HG02970 (cell line): ENCODE data around the gene TSR3.

Source experiments
- ATAC-seq: cut with Tn5 transposase; IDR thresholded peaks from one replicate; pipeline ENCODE4 v1.9.1; 2021; ENCODE audit warnings: mild to moderate bottlenecking, moderate library complexity, moderate number of reproducible peaks; ENCODE audit not compliant: unreplicated experiment, low FRiP score

Gene TSR3

GRCh38 chr16:1378087-1378803, 26.6 kb upstream of the TSR3 start:
- no peak for ATAC-seq

DNA sequence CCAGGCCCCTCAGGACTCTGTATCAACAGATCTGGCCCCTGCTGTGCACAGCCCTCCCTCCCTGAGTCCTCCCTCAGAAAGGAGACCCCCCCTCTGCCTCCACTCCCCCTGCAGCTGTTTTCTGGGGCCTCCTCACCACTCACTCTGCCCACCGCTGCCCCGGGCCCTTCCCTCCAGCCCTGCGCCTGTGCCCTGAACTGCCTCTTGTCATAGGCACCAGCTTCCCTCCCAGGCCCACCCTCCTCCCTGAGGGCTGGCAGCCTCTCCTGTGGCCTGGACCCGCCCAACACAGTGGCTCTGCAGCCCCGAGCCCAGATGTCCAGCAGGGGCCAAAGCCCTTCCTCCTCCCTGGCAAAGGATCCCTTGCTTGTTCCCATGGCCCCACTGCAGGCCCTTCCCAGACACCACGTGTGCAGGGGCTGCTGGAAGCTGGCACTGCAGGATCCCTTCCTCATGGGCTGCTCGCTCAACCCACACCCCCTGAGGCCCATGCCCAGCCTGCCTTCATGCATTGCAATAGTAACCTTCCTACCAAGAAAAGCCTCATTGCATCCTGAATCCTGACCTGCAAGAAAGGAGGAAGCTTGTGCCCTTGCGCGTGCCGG, 25.8 kb upstream of the TSR3 start:
- ATAC-seq, result no peak

GRCh38 chr16:1375741-1376410, 24.2 kb upstream of the TSR3 start:
- ATAC-seq, result no peak

- no peak for ATAC-seq
Observed at GRCh38 chr16:1375298-1375640, 23.6 kb upstream of the TSR3 start.

- ATAC-seq, result no peak
Observed at GRCh38 chr16:1374418-1375297, 23.0 kb upstream of the TSR3 start.

DNA sequence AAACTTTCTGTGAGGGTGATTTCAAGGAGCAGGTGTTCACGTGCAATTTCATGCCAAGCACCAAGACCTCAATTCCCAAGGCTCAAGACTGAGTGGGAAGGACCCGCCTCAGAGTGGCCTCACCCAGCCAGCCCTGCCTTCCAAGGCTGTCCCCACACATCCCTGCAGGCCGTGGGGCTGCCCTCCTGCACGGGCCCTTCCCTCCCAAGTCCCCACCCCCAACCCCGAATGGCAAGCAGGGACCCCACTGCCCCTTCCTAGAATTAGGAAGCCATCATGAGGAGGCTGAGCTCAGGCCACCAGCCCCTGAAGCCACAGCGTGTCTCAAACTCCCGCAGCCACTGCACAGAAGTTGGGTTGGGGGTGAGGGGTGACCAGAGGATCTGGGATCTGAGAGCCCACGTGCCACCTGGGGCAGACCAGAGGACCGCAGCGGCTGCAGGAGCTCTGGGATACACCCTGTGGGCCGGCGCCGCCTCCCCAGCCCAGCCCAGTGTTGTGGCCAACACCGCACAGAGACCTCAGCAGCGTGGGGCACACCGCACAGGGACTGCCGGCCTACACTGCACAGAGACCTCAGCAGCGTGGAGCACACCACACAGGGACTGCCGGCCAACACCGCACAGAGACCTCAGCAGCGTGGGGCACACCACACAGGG, 20.7 kb upstream of the TSR3 start:
- no peak for ATAC-seq

GRCh38 chr16:1371054-1371978, 19.6 kb upstream of the TSR3 start:
- ATAC-seq, result no peak

DNA sequence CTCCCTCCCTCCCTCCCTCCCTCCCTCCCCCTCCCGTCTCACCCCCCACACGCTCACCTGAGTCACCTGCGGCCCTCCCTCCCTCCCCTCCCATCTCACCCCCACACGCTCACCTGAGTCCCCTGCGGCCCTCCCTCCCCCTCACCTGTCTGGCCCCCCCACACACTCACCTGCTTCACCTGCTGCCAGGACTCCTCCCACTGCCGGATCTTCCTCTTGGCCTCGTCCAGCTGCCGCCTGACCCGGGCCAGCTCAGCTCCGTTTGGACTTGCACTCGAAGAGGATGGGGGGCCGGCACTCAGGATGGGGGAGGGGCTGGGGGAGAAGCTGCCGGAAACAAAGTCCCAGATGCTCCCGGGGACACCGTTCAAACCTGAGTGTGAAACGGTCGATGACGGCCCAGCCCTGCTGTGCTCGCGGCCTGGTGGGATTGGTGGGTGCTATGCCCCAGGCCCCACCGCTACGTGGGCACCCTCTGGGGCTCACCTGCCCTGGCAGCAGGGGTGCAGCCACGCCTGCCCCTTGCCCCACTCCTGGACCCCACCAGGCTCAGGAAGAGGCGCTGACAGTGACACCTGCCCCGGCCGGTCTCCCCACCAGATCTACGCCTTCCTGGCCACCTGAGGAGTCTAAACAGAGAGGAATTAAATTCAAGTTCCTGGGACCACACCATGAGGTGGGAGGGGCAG, 16.0 kb upstream of the TSR3 start:
- no peak for ATAC-seq

DNA sequence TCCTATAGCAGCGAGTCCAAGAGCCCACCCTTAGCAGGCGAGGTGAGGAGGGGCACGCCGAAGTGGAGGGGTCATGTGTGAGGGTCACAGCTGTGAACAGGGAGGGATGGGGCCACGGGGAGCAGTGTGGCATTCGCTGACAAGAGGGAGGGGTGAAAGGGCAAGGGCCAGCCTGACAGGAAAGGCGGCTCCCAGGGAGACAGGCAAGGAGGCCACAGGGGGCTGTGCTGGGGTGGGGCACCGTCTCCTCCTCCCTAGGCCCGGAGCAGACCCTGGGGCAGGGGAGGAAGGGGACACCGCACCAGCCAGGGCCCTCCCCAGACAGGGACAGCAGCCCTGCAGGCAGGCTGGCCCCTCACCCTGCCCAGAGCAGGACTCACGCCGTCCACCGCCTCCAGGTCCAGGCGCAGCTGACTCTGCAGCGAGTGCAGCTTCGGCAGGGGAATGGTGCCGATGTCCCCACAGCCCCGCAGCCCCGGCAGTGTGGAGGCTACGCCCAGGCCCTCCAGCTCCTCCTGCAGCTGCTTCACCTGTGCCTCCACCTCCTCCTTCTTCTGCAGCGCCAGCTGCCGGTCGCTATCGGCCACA, 15.1 kb upstream of the TSR3 start:
- ATAC-seq, result no peak

DNA sequence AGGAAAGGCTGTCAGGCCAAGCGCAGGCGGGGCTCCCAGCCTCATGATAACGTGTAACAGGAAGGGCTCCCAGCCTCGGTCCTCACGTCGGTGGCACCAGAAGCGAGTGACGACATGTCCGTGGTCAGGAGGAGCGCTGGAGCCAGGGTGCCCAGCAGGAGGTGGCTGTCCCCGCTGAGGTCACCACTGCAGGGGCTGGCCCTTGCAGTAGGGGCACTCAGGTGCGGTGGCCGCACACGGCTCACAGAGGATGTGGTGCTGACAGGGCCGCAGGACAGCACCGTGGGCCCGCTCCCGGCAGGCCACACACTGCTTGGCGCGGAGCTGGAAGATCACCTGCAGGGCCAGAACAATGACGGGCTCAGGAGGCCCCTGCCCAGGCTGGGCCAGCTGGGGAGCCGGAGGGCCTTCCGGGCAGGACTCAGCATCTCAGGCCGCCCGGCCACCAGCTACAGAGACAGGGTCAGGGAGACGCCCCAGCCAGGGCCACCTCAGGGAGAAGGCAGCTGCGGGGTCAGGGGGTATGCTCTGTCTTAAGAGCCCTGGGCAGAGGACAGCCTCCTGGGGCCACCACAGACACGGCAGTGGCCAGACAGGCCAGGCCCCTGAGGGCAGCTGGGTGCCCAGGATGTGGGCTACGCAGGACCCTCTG, 14.5 kb upstream of the TSR3 start:
- no peak for ATAC-seq

DNA sequence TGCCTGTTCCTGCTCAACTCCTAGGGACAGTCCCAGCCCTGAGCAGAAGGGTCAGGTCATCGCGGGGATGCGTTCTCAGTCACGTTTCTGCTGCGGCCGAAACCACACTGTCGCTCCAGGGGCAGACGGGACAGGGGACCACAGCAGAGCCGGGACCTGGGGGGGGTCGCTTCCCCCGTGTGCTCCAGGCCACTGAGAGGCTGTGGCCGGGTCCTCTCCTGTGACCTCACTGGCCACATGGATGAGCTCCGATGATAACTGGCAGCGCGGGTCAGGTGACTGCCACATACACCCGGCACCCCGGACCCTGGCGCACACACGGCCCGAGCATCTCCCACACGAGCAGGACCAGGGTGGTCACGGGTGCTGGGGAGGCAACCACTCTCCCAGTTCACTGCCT, 12.8 kb upstream of the TSR3 start:
- no peak for ATAC-seq

DNA sequence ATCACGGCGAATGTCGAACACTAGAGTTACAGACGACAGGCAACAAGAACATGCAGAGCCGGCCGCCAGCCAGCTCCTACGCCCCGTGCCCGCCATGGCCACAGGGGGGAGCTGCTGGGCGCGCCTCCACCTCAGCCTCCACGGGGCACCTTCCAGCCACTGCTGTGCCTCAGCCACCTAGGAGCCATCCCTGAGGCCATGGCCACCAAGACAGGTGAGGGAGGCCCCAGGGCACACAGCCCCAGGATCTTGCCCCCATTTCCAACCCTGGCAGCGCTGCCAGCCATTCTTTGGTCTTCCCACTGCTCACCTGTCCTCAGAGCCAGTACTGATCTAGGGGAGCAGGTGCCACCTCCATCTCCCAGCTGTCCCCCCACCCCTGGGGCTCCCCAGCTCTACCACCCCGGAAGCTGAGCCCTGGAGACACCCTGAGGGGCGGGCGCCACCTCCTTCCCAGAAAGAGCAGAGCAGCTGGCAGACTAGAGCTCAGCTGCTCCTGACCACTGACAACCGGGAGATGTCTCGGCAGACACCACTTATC, 11.9 kb upstream of the TSR3 start:
- ATAC-seq, result no peak

DNA sequence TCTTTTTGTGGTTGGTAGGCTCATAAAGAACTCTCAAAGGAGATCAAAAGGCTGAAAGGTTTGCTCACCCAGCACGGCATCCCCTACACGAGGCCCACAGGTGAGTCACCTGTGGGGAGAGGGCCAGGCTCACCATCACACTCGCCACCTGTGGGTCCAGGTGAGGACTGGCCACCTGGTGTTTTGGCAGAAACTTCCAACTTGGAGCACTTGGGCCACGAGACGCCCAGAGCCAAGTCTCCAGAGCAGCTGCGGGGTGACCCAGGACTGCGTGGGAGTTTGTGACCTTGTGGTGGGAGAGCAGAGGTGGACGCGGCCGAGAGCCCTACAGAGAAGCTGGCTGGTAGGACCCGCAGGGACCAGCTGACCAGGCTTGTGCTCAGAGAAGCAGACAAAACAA, 11.1 kb upstream of the TSR3 start:
- no peak for ATAC-seq

GRCh38 chr16:1361685-1362360, 10.1 kb upstream of the TSR3 start:
- ATAC-seq, result no peak

- no peak for ATAC-seq
Observed at GRCh38 chr16:1357906-1358566, 6.4 kb upstream of the TSR3 start.

GRCh38 chr16:1356061-1356900, 4.6 kb upstream of the TSR3 start:
- no peak for ATAC-seq
